Occipital lobe (tissue), 2 donors: ENCODE measurements around the gene MAP2. TPM values are rescaled to one million over a fixed set of nuclear protein-coding genes. Genes with fewer than 3 reads are reported as not detected.

Experiments used
- small RNA-seq: library from RNA; depleted of rRNA; stranded (forward); fragments of <200 nt; gene quantifications from one replicate; pipeline ENCODE3, GENCODE V24; 2014
- total RNA-seq: library from RNA; depleted of rRNA; stranded (reverse); fragments of >200 nt; gene quantifications from one replicate; pipeline ENCODE4 v1.2.3, GENCODE V29; 2014

MAP2 gene
- total RNA-seq, 1 donor from 2014 or later = 681 TPM

Small RNA genes within 50 kb of the gene (small RNA-seq; reads per million reads assigned to genes)
- gene RNA5SP118 = not detected
